SU-DHL-6 (cell line): ENCODE data around the gene MRPL22.

Experiments used
- EZH2phosphoT487 ChIP-seq: fragments of 200-600 bp; sonication (generic), shearing (Covaris generic); conservative IDR thresholded peaks from 2 replicates; pipeline ENCODE4 v1.6.1; 2018; ENCODE audit warnings: mild to moderate bottlenecking, antibody characterized with exemption, low read length, moderate library complexity, mixed read lengths
- TF ChIP-seq, protein P1 (sequence below): fragments of 200-600 bp; sonication (generic); IDR thresholded peaks from one replicate; pipeline ENCODE4 v1.5.1; 2017; ENCODE audit warnings: antibody characterized with exemption, mild to moderate bottlenecking, low read length, moderate library complexity; ENCODE audit not compliant: insufficient read depth, poor library complexity, severe bottlenecking

DNA sequence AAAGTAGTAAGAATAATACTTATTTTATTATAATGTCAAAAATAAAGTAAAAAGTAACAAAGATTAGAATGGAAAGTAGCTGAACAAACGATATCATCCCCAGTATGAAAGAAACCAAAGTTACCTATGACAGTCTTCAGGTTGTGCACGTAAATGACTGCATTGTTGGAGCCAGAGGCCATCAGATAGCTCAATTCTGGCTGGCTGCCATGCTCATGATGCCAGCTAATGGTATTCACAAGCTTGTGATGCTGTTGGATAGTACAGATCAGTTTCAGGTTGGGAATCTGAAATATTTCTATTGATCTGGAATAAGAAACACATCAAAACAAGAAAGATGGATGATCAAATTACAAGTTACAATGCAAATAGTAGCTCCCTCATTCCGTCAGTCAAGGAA, 24.0 kb upstream of the MRPL22 start:
- TF ChIP-seq, protein P1, sequence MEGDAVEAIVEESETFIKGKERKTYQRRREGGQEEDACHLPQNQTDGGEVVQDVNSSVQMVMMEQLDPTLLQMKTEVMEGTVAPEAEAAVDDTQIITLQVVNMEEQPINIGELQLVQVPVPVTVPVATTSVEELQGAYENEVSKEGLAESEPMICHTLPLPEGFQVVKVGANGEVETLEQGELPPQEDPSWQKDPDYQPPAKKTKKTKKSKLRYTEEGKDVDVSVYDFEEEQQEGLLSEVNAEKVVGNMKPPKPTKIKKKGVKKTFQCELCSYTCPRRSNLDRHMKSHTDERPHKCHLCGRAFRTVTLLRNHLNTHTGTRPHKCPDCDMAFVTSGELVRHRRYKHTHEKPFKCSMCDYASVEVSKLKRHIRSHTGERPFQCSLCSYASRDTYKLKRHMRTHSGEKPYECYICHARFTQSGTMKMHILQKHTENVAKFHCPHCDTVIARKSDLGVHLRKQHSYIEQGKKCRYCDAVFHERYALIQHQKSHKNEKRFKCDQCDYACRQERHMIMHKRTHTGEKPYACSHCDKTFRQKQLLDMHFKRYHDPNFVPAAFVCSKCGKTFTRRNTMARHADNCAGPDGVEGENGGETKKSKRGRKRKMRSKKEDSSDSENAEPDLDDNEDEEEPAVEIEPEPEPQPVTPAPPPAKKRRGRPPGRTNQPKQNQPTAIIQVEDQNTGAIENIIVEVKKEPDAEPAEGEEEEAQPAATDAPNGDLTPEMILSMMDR: no peak
- no peak for TF ChIP-seq EZH2phosphoT487
